ENCODE data around the gene ZC3H15.

- TF ChIP-seq EZH2phosphoT487 (IDR thresholded peaks at IDR 0.05; ENCODE audit: borderline replicate concordance) (no peak), CTCF (conservative IDR thresholded peaks at IDR 0.05; ENCODE audit: low read length) (no peak)
Measured at GRCh38 chr2:186485576-186485870, 537 bp upstream of the ZC3H15 start.

All from Loucy (cell line).